GM19467 (cell line): ENCODE measurements around the gene MESD.

ENCODE experiments used
- ATAC-seq: cut with Tn5 transposase; IDR thresholded peaks from one replicate; pipeline ENCODE4 v1.9.1; 2021; ENCODE audit warnings: mild to moderate bottlenecking, moderate library complexity; ENCODE audit not compliant: unreplicated experiment

Gene MESD

GRCh38 chr15:80913541-80913940 is 76.1 kb downstream of the MESD start:
- no peak for ATAC-seq

DNA sequence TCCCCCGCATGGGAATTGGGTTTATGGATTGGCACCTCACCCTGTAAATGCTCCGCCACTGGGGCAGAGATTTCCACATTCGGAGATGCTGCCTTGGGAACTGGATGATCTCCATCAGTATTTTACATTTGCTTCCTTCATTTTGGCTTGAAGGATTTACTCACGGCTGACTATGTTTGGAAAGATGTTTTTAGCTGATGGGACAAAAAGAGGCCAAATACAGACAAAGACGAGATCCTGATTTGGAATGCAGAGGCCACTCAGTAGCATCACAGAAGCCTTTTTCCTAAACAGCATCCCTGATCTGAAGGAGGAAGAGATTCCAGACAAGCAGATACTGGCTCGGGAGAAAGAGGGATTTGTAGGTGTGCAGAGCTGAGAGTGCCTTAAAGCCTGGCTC is 76.9 kb downstream of the MESD start:
- ATAC-seq: no peak

GRCh38 chr15:80911821-80912220 is 77.8 kb downstream of the MESD start:
- ATAC-seq: no peak

- no peak for ATAC-seq
Measured at GRCh38 chr15:80906159-80906766, 83.4 kb downstream of the MESD start.

- no peak for ATAC-seq
Measured at GRCh38 chr15:80904998-80905397, 84.6 kb downstream of the MESD start.

DNA sequence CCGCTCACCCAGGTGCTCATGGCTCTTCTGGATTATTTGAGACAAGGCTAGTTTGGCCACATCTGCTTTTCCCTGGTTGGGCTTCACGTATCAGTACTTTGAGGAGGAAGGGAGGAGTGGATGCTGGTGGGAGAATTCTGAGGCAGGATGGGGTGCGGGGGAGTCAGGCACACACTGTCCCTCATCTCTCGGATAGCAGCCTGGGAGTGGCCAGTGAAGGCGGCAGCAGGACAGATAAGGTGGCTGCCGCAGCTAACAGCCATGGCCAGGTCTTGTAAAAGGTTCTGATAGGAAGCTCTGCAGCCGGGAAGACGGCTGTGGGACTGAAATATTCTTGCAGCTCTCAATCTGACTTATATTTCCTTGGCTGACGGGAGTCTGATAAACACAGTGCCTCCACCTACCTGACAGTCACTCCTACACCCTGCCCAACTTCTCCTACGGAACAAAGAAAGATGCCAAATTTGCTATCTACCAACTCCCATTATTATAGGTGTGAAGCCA is 87.3 kb downstream of the MESD start:
- ATAC-seq: no peak

- no peak for ATAC-seq
Measured at GRCh38 chr15:80898040-80898439, 91.6 kb downstream of the MESD start.
